Psoas muscle (tissue), 8 donors: ENCODE measurements around the gene CLEC11A. TPM values are rescaled to one million over a fixed set of nuclear protein-coding genes. Genes with fewer than 3 reads are reported as not detected.
"Not testable (repeated sequence)": the region's sequence is repeated elsewhere in the genome, so short reads cannot be mapped to it uniquely, and the experiment has no call there.

Experiments
- ATAC-seq, 4 donors: fragments of 200-7000 bp; cut with Tn5 transposase; one replicate each; pipeline ENCODE4 v1.9.1; 2020; ENCODE audit warnings: moderate library complexity in 3 of 4, mild to moderate bottlenecking in 2 of 4
- DNase-seq, 2 donors: peaks; one replicate each; pipeline ENCODE4 v3.0.0-alpha.2; 2020
- H3K27ac ChIP-seq: fragments of 200-600 bp; one replicate; pipeline ENCODE4 v1.8.0; 2022
- H3K27me3 ChIP-seq, 3 donors: fragments of 200-600 bp in 1 of 3; one replicate each; pipeline versions ENCODE4 v1.6.1 to v1.8.0; 2013 to 2022; ENCODE audit warnings: low read length in 2 of 3, mild to moderate bottlenecking in 2 of 3, moderate library complexity in 1 of 3; ENCODE audit not compliant: insufficient read depth in 3 of 3
- H3K36me3 ChIP-seq, 2 donors: fragments of 200-600 bp in 1 of 2; one replicate each; pipeline versions ENCODE4 v1.6.1 to v1.8.0; 2013 to 2022; ENCODE audit warnings: low read depth in 1 of 2, mild to moderate bottlenecking in 1 of 2, moderate library complexity in 1 of 2; ENCODE audit not compliant: insufficient read depth in 1 of 2
- H3K4me1 ChIP-seq: fragments of 200-600 bp; one replicate; pipeline ENCODE4 v1.8.0; 2022
- H3K4me3 ChIP-seq: fragments of 200-600 bp; one replicate; pipeline ENCODE4 v1.8.0; 2022; ENCODE audit warnings: mild to moderate bottlenecking
- H3K9me3 ChIP-seq: fragments of 200-600 bp; one replicate; pipeline ENCODE4 v1.8.0; 2022
- WGBS, 3 donors: extraction: QIAGEN DNeasy Blood & Tissue Kit; methylation state at CpG; one replicate each; pipeline versions ENCODE4 v1.1.6 to v1.1.7; 2013; 5-methylcytosine and 5-hydroxymethylcytosine counted together
- intact Hi-C, 2 donors: fragments of 100-400 bp; cut with DNase I; formaldehyde crosslinking; loops; one replicate each; pipeline versions ENCODE4 v1.11.0 to v1.14.2; 2022
- polyA plus RNA-seq, 3 donors: library from polyadenylated mRNA; stranded (reverse); fragments of 200-250 nt; gene quantifications; one replicate each; pipeline ENCODE4 v1.2.3, GENCODE V29; 2013
- total RNA-seq, 4 donors: library from RNA; stranded (reverse); fragmentation: NEBNext Ultra II Directional in 2 of 4; extraction: Animal tissue kit (Norgen Biotek cat#: 25700) in 2 of 4; gene quantifications; one replicate each; pipeline versions ENCODE4 v1.2.1 to v1.2.4, GENCODE V29; 2021 to 2023
- TF ChIP-seq, protein P1 (sequence below): fragments of 200-600 bp; IDR thresholded peaks from one replicate; pipeline ENCODE4 v1.8.0; 2022; ENCODE audit warnings: antibody characterized with exemption
- donor health status: healthy with polysubstance abuse.
- donor health status: DM: no; HTN: no; CAD: no; lungs with moderate emphysema.
- donor health status: Bipolar disorder and iron deficiency.
- donor health status: healthy.
- donor health status: DM: yes; HTN: yes; CAD: no.
- donor health status: DM: no; HTN: no; CAD: no.
- donor health status: DM: no; HTN: no; CAD: no.
- donor health status: DM: yes; HTN: yes; CAD: no.

CLEC11A gene
- total and polyA plus RNA-seq, 7 donors = 0.83 to 4.5 (median 1.7) TPM

- Histone ChIP-seq H3K9me3 (no peaks in the 10 kb centered on the region), H3K27me3 (peaks cover 0 to 7% (median 7%) of the 10 kb centered on the region in 3 donors), H3K27ac (no peak overlapping the region), H3K36me3 (no peaks in the 10 kb centered on the region), H3K4me3 (no peak overlapping the region), H3K4me1 (no peaks in the 10 kb centered on the region)
- DNase-seq (no peak), ATAC-seq (no peak)
- intact Hi-C loops = no loop called here
- WGBS, 3 donors = 66 to 71% (median 68%) methylated on average over 10 of the region's 10 CpGs
- TF ChIP-seq, protein P1, sequence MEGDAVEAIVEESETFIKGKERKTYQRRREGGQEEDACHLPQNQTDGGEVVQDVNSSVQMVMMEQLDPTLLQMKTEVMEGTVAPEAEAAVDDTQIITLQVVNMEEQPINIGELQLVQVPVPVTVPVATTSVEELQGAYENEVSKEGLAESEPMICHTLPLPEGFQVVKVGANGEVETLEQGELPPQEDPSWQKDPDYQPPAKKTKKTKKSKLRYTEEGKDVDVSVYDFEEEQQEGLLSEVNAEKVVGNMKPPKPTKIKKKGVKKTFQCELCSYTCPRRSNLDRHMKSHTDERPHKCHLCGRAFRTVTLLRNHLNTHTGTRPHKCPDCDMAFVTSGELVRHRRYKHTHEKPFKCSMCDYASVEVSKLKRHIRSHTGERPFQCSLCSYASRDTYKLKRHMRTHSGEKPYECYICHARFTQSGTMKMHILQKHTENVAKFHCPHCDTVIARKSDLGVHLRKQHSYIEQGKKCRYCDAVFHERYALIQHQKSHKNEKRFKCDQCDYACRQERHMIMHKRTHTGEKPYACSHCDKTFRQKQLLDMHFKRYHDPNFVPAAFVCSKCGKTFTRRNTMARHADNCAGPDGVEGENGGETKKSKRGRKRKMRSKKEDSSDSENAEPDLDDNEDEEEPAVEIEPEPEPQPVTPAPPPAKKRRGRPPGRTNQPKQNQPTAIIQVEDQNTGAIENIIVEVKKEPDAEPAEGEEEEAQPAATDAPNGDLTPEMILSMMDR = no peak
Measured at GRCh38 chr19:50745221-50745620, 22.1 kb downstream of the CLEC11A start.

- 78 to 86% (median 79%) methylated on average over 14 of the region's 14 CpGs for WGBS, 3 donors
- intact Hi-C loops, ATAC-seq: not testable (repeated sequence)
Measured at GRCh38 chr19:50747141-50747540, 24.0 kb downstream of the CLEC11A start.

GRCh38 chr19:50749490-50749889 lies 26.3 kb downstream of the CLEC11A start:
- H3K4me1 ChIP-seq = no peaks in the 10 kb centered on the region
- ATAC-seq (no peak), DNase-seq (no peak)
- WGBS, 3 donors = 61 to 63% (median 61%) methylated on average over 6 of the region's 6 CpGs
- intact Hi-C loops = no loop called here
- no peaks in the 10 kb centered on the region for H3K36me3 ChIP-seq
- TF ChIP-seq, protein P1 = no peak
- no peaks in the 10 kb centered on the region for H3K9me3 ChIP-seq
- H3K4me3 ChIP-seq = no peak overlapping the region
- H3K27ac ChIP-seq = no peak overlapping the region
- peaks cover 0 to 3% (median 0%) of the 10 kb centered on the region in 3 donors for H3K27me3 ChIP-seq

More at GRCh38 chr19:50747141-50747540, 24.0 kb downstream of the CLEC11A start:
- H3K27me3 ChIP-seq, H3K4me1 ChIP-seq, H3K4me3 ChIP-seq, DNase-seq, H3K27ac ChIP-seq, H3K36me3 ChIP-seq, H3K9me3 ChIP-seq: not testable (repeated sequence)

DNA sequence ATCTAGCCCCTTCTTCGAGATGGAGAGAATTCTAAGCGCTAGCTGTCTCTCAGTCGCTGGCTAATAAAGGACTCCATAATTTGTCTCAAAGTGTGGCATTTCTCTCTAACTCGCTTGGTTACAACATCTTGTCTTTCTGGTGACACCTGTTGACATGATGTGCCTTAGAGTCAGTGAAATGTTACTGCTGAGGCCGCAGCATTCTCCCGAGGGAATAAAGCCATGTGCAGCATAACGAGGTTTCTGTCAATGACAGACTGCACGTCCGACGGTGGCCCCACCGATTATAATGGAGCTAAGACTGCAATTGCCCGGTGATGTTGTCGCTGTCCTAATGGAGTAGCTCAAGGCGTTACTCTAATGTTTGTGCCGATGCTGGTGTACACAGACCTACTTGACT lies 26.8 kb downstream of the CLEC11A start:
- intact Hi-C loops = no loop called here
- DNase-seq (no peak), ATAC-seq (no peak)
- Histone ChIP-seq H3K4me1 (no peaks in the 10 kb centered on the region), H3K9me3 (no peaks in the 10 kb centered on the region), H3K4me3 (no peak overlapping the region), H3K27ac (no peak overlapping the region), H3K27me3 (peaks cover 0 to 3% (median 0%) of the 10 kb centered on the region in 3 donors), H3K36me3 (no peaks in the 10 kb centered on the region)
- 46 to 53% (median 47%) methylated on average over 15 of the region's 15 CpGs for WGBS, 3 donors
- TF ChIP-seq, protein P1 = no peak

- TF ChIP-seq, protein P1 = no peak
- Histone ChIP-seq H3K27ac (no peak overlapping the region), H3K36me3 (no peaks in the 10 kb centered on the region), H3K4me1 (no peaks in the 10 kb centered on the region), H3K27me3 (no peaks in the 10 kb centered on the region), H3K9me3 (no peaks in the 10 kb centered on the region), H3K4me3 (no peak overlapping the region)
- DNase-seq (no peak), ATAC-seq (no peak)
- WGBS, 3 donors = 71 to 90% (median 74%) methylated on average over 4 of the region's 4 CpGs
- intact Hi-C loops = no loop called here
Measured at GRCh38 chr19:50753879-50754278, 30.7 kb downstream of the CLEC11A start.

- H3K27me3 ChIP-seq, intact Hi-C loops, H3K36me3 ChIP-seq, H3K4me3 ChIP-seq, ATAC-seq, H3K4me1 ChIP-seq, DNase-seq, H3K9me3 ChIP-seq, H3K27ac ChIP-seq: not testable (repeated sequence)
- 60 to 69% (median 63%) methylated on average over 8 of the region's 8 CpGs for WGBS, 3 donors
Measured at GRCh38 chr19:50756244-50756643, 33.1 kb downstream of the CLEC11A start.

DNA sequence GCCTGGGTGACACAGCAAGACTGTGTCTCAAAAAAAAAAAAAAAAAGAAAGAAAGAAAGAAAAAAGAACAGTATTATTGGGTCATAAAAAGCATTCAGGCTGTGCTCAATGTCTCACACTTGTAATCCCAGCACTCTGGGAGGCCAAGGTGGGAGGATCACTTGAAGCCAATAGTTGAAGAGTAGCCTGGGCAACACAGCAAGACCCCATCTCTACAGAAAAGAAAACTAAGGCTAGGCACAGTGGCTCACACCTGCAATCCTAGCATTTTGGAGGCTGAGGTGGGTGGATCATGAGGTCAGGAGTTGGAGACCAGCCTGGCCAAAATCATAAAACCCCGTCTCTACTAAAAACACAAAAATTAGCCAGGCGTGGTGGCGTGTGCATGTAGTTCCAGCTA lies 34.5 kb downstream of the CLEC11A start:
- 80 to 92% (median 89%) methylated on average over 3 of the region's 3 CpGs for WGBS, 3 donors
- H3K27ac ChIP-seq, H3K9me3 ChIP-seq, H3K27me3 ChIP-seq, intact Hi-C loops, H3K4me1 ChIP-seq, H3K36me3 ChIP-seq, H3K4me3 ChIP-seq, ATAC-seq, DNase-seq: not testable (repeated sequence)

GRCh38 chr19:50759076-50759475 lies 35.9 kb downstream of the CLEC11A start:
- H3K9me3 ChIP-seq, H3K27me3 ChIP-seq, H3K27ac ChIP-seq, ATAC-seq, H3K36me3 ChIP-seq, H3K4me3 ChIP-seq, H3K4me1 ChIP-seq, intact Hi-C loops, DNase-seq: not testable (repeated sequence)
- 71 to 82% (median 76%) methylated on average over 11 to 18 of the region's 18 CpGs for WGBS, 3 donors
